Non-pigmented ciliary epithelial cell (primary cell): ENCODE data around the gene TUBAL3.
"Not testable (repeated sequence)": the region's sequence is repeated elsewhere in the genome, so short reads cannot be mapped to it uniquely, and the experiment has no call there.

Experiments
- DNase-seq: peaks from one replicate; pipeline ENCODE4 v3.0.0-alpha.2; 2010; ENCODE audit warnings: low read depth

TUBAL3 gene

GRCh38 chr10:5423771-5424170 lies 19.1 kb upstream of the TUBAL3 start:
- no peak for DNase-seq

- no peak for DNase-seq
Measured at GRCh38 chr10:5419466-5420094, 15.0 kb upstream of the TUBAL3 start.

- no peak for DNase-seq
Measured at GRCh38 chr10:5418584-5418983, 14.0 kb upstream of the TUBAL3 start.

- DNase-seq, result no peak
Measured at GRCh38 chr10:5416981-5417380, 12.4 kb upstream of the TUBAL3 start.

- no peak for DNase-seq
Measured at GRCh38 chr10:5413012-5413938, 8.6 kb upstream of the TUBAL3 start.

DNA sequence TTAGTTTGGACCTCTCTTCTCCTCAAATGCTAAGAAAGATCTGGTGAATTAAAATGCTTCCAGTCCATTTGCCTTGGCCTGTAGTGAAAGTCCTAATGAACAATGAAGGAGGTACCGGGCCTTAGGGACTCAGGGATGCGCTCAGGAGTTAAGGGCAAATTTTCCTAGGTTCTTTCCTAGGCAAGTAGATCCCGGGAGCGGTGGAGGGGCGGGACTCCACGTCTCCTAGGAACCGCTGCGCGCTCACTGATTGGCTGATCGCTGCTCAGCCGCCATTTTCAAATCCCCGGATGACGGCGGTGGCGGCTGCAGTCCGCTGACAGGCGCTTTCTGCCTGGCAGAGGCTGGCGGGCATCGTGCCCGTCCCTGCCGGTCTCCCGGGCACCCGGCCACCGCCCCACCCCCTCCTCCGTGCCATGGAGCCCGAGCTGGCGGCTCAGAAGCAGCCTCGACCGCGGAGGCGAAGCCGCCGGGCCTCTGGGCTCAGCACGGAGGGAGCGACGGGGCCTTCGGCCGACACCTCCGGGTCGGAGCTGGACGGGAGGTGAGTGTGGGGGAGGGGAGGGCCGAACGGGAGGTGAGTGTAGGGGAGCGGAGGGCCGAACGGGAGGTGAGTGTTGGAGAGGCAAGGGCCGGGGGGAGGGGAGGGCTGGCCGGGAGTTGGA lies 7.8 kb upstream of the TUBAL3 start, which contains the start of gene NET1:
TSS of gene NET1 (plus strand) at position 281 of the 665 bp plus-strand sequence. CDS start at position 417, 136 bp downstream.
- peak; percentile 42 for DNase-seq

GRCh38 chr10:5411941-5412276 lies 7.3 kb upstream of the TUBAL3 start:
- DNase-seq, result no peak

DNA sequence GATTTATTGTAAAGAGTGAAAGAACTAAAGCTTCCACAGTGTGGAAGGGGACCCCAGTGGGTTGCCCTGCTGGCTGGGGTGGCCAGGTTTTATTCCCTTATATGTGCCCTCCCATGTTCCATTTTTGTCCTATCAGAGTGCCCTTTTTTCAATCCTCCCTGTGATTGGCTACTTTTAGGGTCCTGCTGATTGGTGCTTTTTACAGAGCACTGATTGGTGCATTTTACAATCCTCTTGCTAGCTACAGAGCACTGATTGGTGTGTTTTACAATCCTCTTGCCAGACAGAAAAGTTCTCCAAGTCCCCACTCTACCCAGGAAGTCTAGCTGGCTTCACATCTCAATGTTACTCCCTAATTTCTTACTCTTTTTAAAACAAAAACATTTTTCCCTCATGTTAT lies 6.2 kb upstream of the TUBAL3 start:
- not testable (repeated sequence) for DNase-seq

DNA sequence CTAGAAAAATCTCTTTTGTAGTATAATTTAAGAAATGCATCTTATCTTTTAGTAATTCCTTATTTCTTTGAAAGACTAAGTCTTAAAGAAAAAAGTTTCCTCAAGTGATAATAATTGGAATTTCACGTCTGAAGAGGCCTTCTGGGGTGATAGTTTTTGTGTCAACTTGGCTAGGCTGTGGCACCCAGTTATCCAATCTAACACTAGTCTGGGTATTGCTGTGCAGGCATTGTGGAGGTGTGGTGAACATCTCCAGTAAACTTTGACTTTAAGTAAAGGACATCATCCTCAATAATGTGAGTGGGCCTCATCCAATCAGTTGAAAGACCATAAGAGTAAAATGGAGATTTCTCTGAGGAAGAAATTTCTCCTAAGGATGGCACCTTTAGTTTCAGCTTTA lies 2.3 kb upstream of the TUBAL3 start:
- DNase-seq, result no peak

DNA sequence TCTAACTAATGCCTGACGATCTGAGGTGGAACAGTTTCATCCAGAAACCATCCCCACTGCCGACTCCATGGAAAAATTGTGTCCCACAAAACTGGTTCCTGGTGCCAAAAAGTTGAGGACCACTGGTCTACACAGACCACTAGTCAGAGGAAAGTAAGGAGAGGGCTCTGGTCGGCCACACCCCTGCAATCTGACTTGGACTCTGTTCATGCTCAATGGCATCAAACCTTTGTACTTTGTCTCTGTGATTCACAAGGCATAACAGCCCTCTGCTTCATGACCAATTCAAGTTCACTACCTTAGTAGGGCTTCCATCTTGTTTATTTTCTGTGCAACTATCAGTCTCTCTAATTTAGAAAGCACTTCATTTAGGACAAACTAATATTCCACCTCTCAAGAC lies 1.8 kb downstream of the TUBAL3 start:
- DNase-seq, result no peak

DNA sequence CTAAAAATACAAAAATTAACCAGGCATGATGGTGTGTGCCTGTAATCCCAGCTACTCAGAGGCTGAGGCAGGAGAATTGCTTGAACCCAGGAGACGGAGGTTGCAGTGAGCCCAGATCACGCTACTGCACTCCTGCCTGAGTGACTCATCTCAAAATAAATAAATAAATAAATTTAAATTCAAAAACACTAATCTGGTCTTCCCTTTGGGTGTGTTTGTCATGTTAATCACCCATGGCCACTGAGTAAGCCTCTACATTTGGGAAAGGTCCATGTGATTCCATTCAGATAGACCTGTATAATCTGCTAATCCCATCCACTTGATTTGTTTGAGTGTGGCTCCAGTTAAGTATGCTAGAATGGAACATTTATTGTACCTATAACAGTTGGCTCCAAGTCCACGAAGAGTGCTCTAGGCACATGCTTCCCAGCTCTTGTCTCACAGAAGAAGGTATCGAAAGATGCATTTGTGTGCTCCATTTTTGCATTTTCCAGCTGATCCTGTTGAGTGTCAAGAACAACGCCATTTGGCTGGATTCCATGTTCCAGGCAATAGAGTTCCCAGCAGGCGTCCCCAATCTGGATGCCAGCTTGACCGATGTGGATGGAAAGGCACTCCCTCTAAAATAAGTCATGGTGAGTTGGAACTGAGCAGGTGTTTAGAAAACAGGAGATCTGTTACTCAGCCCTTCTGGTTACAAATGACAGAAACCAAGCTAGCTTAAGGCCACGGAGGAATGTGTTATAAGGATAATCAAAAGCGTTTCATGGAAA lies 4.0 kb downstream of the TUBAL3 start:
- DNase-seq, result no peak

DNA sequence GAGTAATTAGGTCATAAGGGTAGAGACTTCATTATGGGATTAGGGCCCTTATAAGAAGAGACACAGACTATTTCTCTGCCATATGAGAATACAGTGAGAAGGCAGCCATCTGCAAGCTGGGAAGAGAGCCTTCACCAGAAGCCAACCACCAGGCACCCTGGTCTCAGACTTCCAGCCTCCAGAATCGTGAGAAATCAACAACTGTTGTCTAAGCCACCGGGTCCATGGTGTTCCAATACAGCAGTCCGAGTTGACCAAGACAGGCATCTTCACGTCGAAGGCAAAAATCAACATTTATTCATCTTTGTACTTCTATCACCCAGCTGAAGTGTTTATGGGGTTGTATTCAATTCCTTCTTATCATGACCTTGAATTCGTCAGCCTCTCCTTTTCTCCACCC lies 5.3 kb downstream of the TUBAL3 start:
- DNase-seq, result no peak

DNA sequence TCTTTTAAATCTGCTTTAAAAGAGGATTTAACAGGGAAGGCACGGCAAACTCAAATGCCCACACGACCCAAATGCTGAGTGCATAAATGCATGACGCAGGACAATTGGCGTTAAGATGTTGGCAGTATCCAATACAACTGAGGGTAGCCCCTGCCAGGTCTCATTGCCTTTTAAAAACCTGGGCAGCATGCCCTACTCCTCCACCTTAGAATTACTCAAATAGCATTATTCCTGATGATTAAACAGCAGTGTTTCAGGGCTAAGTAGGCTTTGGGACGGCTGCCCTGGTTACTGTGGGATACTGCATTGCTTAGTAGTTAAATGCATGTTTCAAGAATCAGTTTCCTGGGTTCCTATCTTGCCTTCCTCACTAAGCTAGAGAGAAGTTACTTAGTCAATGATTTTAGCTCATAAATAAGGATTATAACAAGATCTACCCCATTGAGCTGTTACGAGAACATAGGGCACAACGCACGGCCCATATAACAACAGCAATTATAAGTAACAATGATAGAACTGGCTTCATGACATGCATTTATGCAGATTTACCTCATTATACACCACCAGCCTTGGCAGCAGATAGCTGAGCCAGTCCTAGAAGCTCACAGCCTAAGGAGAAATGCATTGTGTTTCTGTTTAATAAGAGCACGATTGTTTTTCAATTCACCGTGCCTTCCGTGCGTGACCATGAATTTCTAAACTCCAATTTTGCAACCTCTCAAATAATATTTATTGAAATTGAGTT lies 7.9 kb downstream of the TUBAL3 start:
- DNase-seq, result no peak

- no peak for DNase-seq
Measured at GRCh38 chr10:5395168-5395567, 9.5 kb downstream of the TUBAL3 start.

- no peak for DNase-seq
Measured at GRCh38 chr10:5393529-5393928, 11.1 kb downstream of the TUBAL3 start.

DNA sequence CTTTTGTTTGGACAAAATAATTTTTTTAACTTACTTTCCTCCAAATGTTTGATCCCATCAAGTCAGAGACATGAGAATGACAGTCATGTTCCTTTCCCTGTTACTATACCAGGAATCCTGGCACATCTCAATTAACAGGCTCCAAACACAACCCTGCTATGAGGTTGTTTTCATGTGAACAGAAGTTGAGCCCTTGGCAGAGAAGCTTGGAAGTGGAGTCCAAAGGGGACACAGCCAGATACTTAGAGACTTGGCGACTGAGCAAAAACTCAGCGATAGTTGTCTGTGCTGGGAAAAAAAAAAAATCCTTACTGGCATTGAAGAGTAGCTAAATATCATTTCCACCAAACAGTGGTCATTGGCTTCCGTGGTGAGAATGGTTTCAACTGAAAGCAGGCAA lies 12.8 kb downstream of the TUBAL3 start:
- no peak for DNase-seq

DNA sequence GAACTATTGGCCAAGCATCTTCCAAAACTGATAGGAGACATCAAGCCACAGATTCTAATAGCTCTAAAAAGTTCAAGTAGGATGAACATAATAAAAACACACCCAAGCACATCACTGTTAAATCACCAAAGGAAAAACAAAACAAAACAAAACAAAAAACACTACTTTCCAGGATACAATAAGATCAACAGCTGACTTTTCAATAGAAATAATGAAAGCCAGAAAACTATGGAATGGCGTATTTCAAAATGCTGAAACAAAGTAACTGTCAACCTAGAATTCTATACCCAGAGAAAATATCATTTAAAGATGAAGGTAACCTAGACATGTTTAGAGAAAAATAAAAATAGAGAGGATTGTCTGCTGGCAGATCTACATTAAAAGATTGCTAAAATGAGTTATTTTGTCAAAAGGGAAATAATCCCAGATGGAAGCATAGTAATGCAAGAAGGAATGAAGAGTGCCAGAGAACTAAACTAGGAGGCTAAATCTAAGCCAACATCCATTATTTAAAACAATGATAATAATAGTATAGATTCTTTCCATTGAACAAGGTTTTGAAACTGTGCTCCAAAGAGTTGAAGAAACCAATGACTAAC lies 13.9 kb downstream of the TUBAL3 start:
- no peak for DNase-seq

GRCh38 chr10:5387169-5387568 lies 17.5 kb downstream of the TUBAL3 start:
- no peak for DNase-seq

- DNase-seq, result no peak
Measured at GRCh38 chr10:5385224-5385623, 19.4 kb downstream of the TUBAL3 start.

GRCh38 chr10:5381187-5381586 lies 23.4 kb downstream of the TUBAL3 start:
- DNase-seq, result no peak

DNA sequence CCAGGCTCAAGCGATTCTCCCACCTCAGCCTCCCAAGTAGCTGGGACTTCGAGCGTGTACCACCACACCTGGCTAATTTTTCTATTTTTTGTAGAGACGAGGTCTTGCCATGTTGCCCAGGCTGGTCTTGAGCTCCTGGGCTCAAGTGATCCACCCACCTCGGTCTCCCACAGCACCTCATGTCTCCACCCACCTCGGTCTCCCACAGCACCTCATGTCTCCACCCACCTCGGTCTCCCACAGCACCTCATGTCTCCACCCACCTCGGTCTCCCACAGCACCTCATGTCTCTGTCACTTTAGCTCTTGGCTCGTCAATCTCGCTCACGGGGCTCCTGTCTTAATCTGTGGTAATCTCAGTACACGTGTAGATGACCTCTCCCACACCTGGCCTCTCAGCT lies 24.2 kb downstream of the TUBAL3 start:
- not testable (repeated sequence) for DNase-seq
